Vagina (tissue), 2 donors: ENCODE results near the gene OGDH. TPM values are rescaled to one million over a fixed set of nuclear protein-coding genes. Genes with fewer than 3 reads are reported as not detected.
"Not testable (repeated sequence)": the region's sequence is repeated elsewhere in the genome, so short reads cannot be mapped to it uniquely, and the experiment has no call there.

Experiments used
- DNase-seq, 2 donors: peaks; one replicate each; pipeline ENCODE4 v3.0.0-alpha.2; 2017; ENCODE audit errors: extremely low spot score in 2 of 2
- H3K27ac ChIP-seq: fragments of 200-600 bp; sonication (generic); one replicate; pipeline ENCODE4 v1.5.1; 2019
- H3K27me3 ChIP-seq: fragments of 200-600 bp; sonication (generic); one replicate; pipeline ENCODE4 v1.5.1; 2019
- H3K36me3 ChIP-seq, 2 donors: fragments of 200-600 bp; sonication (generic); one replicate each; pipeline ENCODE4 v1.5.1; 2017 to 2019
- H3K4me1 ChIP-seq: fragments of 200-600 bp; sonication (generic); one replicate; pipeline ENCODE4 v1.5.1; 2019
- H3K4me3 ChIP-seq, 2 donors: fragments of 200-600 bp; sonication (generic); 1 replicate in 1 of 2; 2 replicates in 1 of 2; pipeline ENCODE4 v1.5.1; 2016 to 2019
- H3K9me3 ChIP-seq: fragments of 200-600 bp; sonication (generic); one replicate; pipeline ENCODE4 v1.5.1; 2019
- CTCF ChIP-seq, 3 experiments: fragments of 450-650 bp in 2 of 3; fragments of 200-600 bp in 1 of 3; sonication (generic) in 1 of 3; IDR thresholded peaks; one replicate each; pipeline ENCODE4 v1.5.1; 2017 to 2019; ENCODE audit warnings: antibody characterized with exemption in 3 of 3, mild to moderate bottlenecking in 2 of 3, moderate library complexity in 2 of 3
- POLR2A ChIP-seq, 2 donors: fragments of 450-650 bp; IDR thresholded peaks; one replicate each; pipeline ENCODE4 v1.6.1; 2017; ENCODE audit warnings: antibody characterized with exemption in 2 of 2, mild to moderate bottlenecking in 2 of 2, moderate library complexity in 2 of 2
- POLR2AphosphoS5 ChIP-seq, 2 donors: sonication (generic); formaldehyde crosslinking; IDR thresholded peaks; one replicate each; pipeline ENCODE4 v1.9.0; 2017; ENCODE audit warnings: antibody characterized with exemption in 2 of 2, mild to moderate bottlenecking in 2 of 2, low read depth in 1 of 2; ENCODE audit not compliant: insufficient read depth in 1 of 2
- intact Hi-C: fragments of 100-400 bp; cut with DNase I; formaldehyde crosslinking; loops from one replicate; pipeline ENCODE4 v1.15.1; 2023
- total RNA-seq: library from RNA; depleted of rRNA; stranded (reverse); fragments of >200 nt; gene quantifications from one replicate; pipeline ENCODE4 v1.2.3, GENCODE V29; 2016

OGDH gene
- total RNA-seq, 1 donor from 2014 or later: 80.0 TPM

GRCh38 chr7:44590910-44591309 is 15.5 kb upstream of the OGDH start:
- Histone ChIP-seq H3K27ac (no peak overlapping the region), H3K9me3 (no peaks in the 10 kb centered on the region), H3K4me3 (no peak overlapping the region), H3K4me1 (no peaks in the 10 kb centered on the region), H3K36me3 (no peaks in the 10 kb centered on the region), H3K27me3 (no peaks in the 10 kb centered on the region)
- TF ChIP-seq POLR2AphosphoS5 (IDR thresholded peaks at IDR 0.05; ENCODE audit: insufficient read depth in 1 of 2, low read depth in 1 of 2) (no peak), CTCF (IDR thresholded peaks at IDR 0.05) (no peak), POLR2A (IDR thresholded peaks at IDR 0.05) (no peak)
- no peak for DNase-seq
- intact Hi-C loops: no loop called here

GRCh38 chr7:44595934-44596635 is 10.3 kb upstream of the OGDH start:
- no peak overlapping the region for H3K27ac ChIP-seq
- no peaks in the 10 kb centered on the region for H3K4me1 ChIP-seq
- H3K36me3 ChIP-seq: no peaks in the 10 kb centered on the region
- no peak overlapping the region for H3K4me3 ChIP-seq
- H3K9me3 ChIP-seq: no peaks in the 10 kb centered on the region
- DNase-seq: no peak
- intact Hi-C loops: no loop called here
- no peak for TF ChIP-seq CTCF (IDR thresholded peaks at IDR 0.05)
- TF ChIP-seq POLR2AphosphoS5 (IDR thresholded peaks at IDR 0.05; ENCODE audit: insufficient read depth in 1 of 2, low read depth in 1 of 2): no peak
- TF ChIP-seq POLR2A (IDR thresholded peaks at IDR 0.05): no peak
- H3K27me3 ChIP-seq: no peaks in the 10 kb centered on the region

GRCh38 chr7:44597181-44597580 is 9.2 kb upstream of the OGDH start:
- DNase-seq, H3K36me3 ChIP-seq, H3K9me3 ChIP-seq, H3K4me3 ChIP-seq, H3K27ac ChIP-seq, H3K4me1 ChIP-seq, H3K27me3 ChIP-seq, intact Hi-C loops: not testable (repeated sequence)

GRCh38 chr7:44599222-44599621 is 7.2 kb upstream of the OGDH start:
- TF ChIP-seq POLR2AphosphoS5 (IDR thresholded peaks at IDR 0.05; ENCODE audit: insufficient read depth in 1 of 2, low read depth in 1 of 2): no peak
- TF ChIP-seq POLR2A (IDR thresholded peaks at IDR 0.05): no peak
- TF ChIP-seq CTCF (IDR thresholded peaks at IDR 0.05): no peak
- no peak for DNase-seq
- H3K27me3 ChIP-seq: no peaks in the 10 kb centered on the region
- H3K36me3 ChIP-seq: no peaks in the 10 kb centered on the region
- H3K27ac ChIP-seq: no peak overlapping the region
- no peaks in the 10 kb centered on the region for H3K9me3 ChIP-seq
- intact Hi-C loops: no loop called here
- no peaks in the 10 kb centered on the region for H3K4me1 ChIP-seq
- H3K4me3 ChIP-seq: no peak overlapping the region

- Histone ChIP-seq H3K36me3 (no peaks in the 10 kb centered on the region), H3K9me3 (no peaks in the 10 kb centered on the region), H3K27ac (no peak overlapping the region), H3K4me3 (no peak overlapping the region), H3K4me1 (peaks cover 10% of the 10 kb centered on the region), H3K27me3 (no peaks in the 10 kb centered on the region)
- intact Hi-C loops: no loop called here
- no peak for TF ChIP-seq CTCF (IDR thresholded peaks at IDR 0.05)
- no peak for TF ChIP-seq POLR2A (IDR thresholded peaks at IDR 0.05)
- TF ChIP-seq POLR2AphosphoS5 (IDR thresholded peaks at IDR 0.05; ENCODE audit: insufficient read depth in 1 of 2, low read depth in 1 of 2): no peak
- DNase-seq: no peak
These were observed 3.9 kb upstream of the OGDH start for GRCh38 chr7:44602576-44602910.
